ENCODE data around the gene PRPSAP1.

PRPSAP1 gene

DNA sequence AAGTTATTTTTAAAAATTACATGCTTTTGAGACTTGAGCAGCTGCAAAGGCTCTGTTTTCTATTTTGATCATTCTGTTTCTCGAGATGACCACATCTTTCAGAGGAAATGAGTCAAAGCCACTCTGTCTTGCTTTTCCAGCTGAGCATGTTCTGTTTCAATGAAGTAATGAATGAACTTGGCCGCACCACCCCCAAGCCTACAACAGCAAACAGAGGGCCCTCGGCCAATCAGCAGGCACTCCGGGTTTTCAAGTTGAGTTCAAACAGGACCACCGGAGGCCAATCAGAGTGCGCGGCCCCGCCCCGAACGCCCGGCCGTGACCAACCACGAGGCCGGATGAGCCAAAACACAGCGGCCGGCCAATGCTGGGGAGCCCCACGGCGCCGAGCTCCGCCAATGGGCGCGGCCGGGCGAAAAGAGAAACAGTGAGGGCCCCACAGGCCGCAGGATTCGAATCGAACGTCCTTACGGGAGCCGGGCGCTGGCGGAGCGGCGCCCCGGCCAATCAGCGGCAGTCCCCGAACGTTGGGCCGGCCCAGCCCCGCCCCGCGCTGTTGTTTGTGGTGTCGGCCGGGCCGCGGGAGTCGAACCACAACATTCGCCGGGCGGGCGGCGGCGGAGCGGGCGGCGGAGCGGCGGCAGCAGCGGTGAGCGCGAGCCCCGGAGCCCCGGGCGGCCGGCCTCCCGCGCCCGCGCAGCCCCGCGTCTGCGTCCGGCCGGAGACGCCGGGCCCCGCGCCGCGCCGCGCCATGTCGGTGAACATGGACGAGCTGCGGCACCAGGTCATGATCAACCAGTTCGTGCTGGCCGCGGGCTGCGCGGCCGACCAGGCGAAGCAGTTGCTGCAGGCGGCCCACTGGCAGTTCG, 88.7 kb downstream of the PRPSAP1 start, which contains the start of gene UBALD2:
Gene UBALD2 (plus strand): TSS at position 594 of the 869 bp plus-strand sequence. CDS start 158 bp downstream, at position 752.
- peak within 1 kb of the TSS; percentile 83 for H3K4me3 ChIP-seq (ENCODE audit: low read depth, low read length)
- DNase-seq (ENCODE audit: low read depth) = peak; percentile 99
- TF ChIP-seq, protein P1, sequence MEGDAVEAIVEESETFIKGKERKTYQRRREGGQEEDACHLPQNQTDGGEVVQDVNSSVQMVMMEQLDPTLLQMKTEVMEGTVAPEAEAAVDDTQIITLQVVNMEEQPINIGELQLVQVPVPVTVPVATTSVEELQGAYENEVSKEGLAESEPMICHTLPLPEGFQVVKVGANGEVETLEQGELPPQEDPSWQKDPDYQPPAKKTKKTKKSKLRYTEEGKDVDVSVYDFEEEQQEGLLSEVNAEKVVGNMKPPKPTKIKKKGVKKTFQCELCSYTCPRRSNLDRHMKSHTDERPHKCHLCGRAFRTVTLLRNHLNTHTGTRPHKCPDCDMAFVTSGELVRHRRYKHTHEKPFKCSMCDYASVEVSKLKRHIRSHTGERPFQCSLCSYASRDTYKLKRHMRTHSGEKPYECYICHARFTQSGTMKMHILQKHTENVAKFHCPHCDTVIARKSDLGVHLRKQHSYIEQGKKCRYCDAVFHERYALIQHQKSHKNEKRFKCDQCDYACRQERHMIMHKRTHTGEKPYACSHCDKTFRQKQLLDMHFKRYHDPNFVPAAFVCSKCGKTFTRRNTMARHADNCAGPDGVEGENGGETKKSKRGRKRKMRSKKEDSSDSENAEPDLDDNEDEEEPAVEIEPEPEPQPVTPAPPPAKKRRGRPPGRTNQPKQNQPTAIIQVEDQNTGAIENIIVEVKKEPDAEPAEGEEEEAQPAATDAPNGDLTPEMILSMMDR (IDR thresholded peaks at IDR 0.05; ENCODE audit: low read depth, low read length, missing control alignments) = no peak

DNA sequence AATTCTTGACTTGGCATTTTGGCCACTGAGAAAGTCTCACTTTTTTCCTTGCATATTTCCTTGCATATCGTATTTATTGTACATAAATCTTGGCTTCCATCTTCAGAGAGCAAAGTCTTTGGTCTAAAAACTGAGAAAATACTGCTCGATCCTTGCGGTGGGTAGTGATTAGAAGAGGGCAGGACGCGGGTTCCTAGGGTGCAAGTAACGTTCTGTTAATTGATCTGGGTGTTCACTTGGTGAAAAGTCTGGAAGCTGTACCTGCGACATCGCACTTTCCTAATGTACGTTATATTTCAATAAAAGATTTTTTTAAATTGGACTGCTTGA, 89.3 kb downstream of the PRPSAP1 start:
- peak overlapping the region; percentile 30; the same call in 1 of the 2 replicates for H3K4me3 ChIP-seq (ENCODE audit: low read depth, low read length)
- DNase-seq (ENCODE audit: low read depth) = no peak
- TF ChIP-seq, protein P1 (IDR thresholded peaks at IDR 0.05; ENCODE audit: low read depth, low read length, missing control alignments) = no peak

DNA sequence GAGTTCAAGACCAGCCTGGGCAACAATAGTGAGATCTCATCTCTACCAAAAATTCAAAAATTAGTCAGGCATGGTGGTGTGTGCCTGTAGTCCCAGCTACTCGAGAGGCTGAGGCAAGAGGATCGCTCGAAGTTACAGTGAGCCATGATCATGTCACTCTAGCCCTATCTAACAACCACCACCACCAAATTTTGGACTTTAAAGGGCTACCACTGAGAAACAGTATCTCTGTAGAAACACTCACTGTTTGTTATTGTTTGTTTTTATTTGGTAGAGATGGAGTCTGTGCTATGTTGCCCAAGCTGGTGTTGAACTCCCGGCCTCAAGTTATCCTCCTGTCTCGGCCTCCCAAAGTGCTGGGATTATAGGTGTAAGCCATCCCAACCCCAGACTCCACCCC, 89.8 kb downstream of the PRPSAP1 start:
- H3K4me3 ChIP-seq (ENCODE audit: low read depth, low read length) = peak overlapping the region; percentile 30; the same call in 1 of the 2 replicates
- TF ChIP-seq, protein P1 (IDR thresholded peaks at IDR 0.05; ENCODE audit: low read depth, low read length, missing control alignments) = no peak

DNA sequence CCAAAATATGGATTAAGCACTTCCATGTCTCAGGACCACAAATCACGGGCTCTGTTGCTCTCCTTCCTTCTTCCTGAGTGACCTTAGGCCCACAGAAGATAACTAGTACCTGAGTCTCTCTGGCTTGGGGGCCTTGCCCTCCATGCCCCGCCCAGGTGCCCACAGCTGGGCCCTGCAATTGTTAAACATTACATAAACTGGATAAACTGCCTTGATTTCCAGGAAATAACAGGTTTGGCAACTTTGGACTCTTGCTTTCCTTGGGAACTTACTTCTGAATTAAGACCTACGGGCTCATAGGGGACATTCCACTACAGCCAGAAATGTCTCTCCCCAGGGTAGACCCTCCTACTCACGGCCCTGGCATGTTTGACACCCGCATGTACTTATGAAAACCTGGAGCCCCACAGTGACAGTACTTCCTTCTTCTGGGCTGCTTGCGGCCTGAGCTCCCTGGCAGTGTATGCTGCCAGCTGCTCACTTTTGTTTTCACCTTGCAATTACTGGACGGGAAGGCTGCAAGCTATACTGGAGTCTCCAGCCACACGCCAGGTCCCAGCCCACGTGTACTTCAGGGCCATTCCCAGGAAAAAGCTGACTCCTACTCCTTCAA, 90.9 kb downstream of the PRPSAP1 start:
- no peak for DNase-seq (ENCODE audit: low read depth)
- TF ChIP-seq, protein P1 (IDR thresholded peaks at IDR 0.05; ENCODE audit: low read depth, low read length, missing control alignments) = no peak
- H3K4me3 ChIP-seq (ENCODE audit: low read depth, low read length) = peak overlapping the region; percentile 53

More for the DNA sequence above, 89.8 kb downstream of the PRPSAP1 start:
- no peak for DNase-seq (ENCODE audit: low read depth)

DNA sequence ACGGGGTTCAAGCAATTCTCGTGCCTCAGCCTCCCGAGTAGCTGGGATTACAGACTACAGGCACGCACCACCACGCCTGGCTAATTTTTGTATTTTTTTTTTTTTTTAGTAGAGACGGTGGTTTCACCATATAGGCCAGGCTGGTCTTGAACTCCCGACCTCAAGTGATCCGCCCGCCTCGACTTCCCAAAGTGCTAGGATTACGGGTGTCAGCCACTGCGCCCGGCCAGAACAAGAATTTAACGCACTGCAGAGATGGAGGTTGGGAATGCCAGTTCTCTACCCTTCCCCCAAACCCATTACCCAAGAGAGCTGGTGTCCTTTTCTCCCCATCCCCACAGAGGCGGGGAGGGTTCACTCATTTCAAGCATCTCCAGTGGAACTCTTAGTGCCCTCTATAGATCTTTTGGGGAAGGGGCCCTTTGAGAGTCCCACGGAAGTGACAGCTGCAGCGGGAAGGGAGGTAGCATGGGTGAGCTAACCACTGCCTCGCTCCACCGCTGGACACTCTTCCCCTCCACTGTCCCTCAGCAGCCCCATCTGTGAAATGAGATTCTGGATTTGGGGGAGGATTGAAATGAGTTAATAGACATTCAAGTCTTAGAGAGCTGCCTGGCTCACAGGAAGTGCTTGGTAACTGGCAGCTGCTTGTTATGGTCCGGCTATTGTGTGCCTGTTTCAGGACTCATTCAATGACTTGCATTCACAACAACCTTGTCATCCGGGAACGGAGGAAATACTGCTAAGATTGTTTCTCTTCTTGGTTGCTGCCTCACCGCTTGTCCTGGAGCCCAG, 92.1 kb downstream of the PRPSAP1 start:
- TF ChIP-seq, protein P1 (IDR thresholded peaks at IDR 0.05; ENCODE audit: low read depth, low read length, missing control alignments) = no peak
- peak; percentile 76 for DNase-seq (ENCODE audit: low read depth)
- peak overlapping the region; percentile 53 for H3K4me3 ChIP-seq (ENCODE audit: low read depth, low read length)

DNA sequence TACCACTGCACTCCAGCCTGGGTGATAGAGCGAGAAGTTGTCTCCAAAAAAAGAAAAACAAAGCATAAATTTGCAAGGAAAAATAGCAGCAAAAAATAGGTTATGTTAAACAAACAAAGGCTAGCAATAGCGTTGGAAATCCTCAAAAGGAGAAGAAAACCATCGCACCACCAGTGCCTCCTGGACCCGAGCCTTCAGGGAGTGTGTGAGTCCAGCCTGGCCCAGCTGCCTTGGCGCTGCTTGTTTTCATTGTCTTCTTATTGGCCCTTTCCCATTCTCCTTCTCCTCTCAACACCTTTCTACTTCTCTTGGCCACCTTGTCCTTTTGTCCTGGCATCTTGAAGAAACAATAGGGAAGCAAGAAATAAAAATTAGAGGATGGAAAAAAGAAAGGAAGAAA, 93.0 kb downstream of the PRPSAP1 start:
- DNase-seq (ENCODE audit: low read depth) = no peak
- TF ChIP-seq, protein P1 (IDR thresholded peaks at IDR 0.05; ENCODE audit: low read depth, low read length, missing control alignments) = no peak

More for the DNA sequence above, 93.0 kb downstream of the PRPSAP1 start:
- H3K4me3 ChIP-seq (ENCODE audit: low read depth, low read length) = peak overlapping the region; percentile 53
